HCT116 (cell line): Measurements from ENCODE around the gene BPIFB4. TPM values are rescaled to one million over a fixed set of nuclear protein-coding genes. Genes with fewer than 3 reads are reported as not detected.

Experiments
- ATAC-seq: fragments of 200-7000 bp; cut with Tn5 transposase; 2 replicates; pipeline ENCODE4 v1.9.1; 2020; ENCODE audit warnings: mild to moderate bottlenecking, moderate library complexity
- BruUV-seq: library from RNA; stranded (reverse); fragments of 400-500 nt; replicated peaks from 2 replicates; lab custom pipeline; 2021; lab: Mats Ljungman, UMichigan
- CTCF ChIA-PET: fragments of 300-600 bp; sonication (Branson Sonifier 250); formaldehyde crosslinking; loops from one replicate; lab custom pipeline; 2021; ENCODE audit warnings: antibody characterized with exemption; lab: Charles Lee
- POLR2A ChIA-PET: fragments of 300-600, 350-600 bp; sonication (Branson Sonifier 250); formaldehyde crosslinking; loops from one replicate; lab custom pipeline; 2021; ENCODE audit warnings: antibody characterized with exemption; lab: Charles Lee
- RAD21 ChIA-PET, 2 experiments: fragments of 300-600 bp; sonication (Branson Sonifier 250); formaldehyde crosslinking; loops; one replicate each; lab custom pipeline; 2023; ENCODE audit warnings: low total read pairs in 2 of 2; ENCODE audit not compliant: uncharacterized antibody in 2 of 2, unreplicated experiment in 2 of 2, low non-redundant PET in 1 of 2; lab: Charles Lee
- DNase-seq: peaks from one replicate; pipeline ENCODE4 v3.0.0-alpha.2; 2010; ENCODE audit warnings: low read depth, low spot score
- H2AFZ ChIP-seq: fragments of 200-600 bp; shearing (Covaris generic), sonication (generic); 2 replicates; pipeline ENCODE4 v1.6.1; 2017; ENCODE audit warnings: low read depth, mixed run types, mixed read lengths, antibody characterized with exemption, low read length; ENCODE audit not compliant: poor library complexity, severe bottlenecking
- H3K27ac ChIP-seq: 2 replicates; pipeline ENCODE4 v1.5.1; 2012; ENCODE audit warnings: low read depth, low read length
- H3K27me3 ChIP-seq: fragments of 200-600 bp; sonication (generic); 2 replicates; pipeline ENCODE4 v1.6.1; 2016; ENCODE audit warnings: mixed run types, low read length, mixed read lengths; ENCODE audit not compliant: insufficient read depth
- H3K36me3 ChIP-seq, 2 experiments: fragments of 200-500 bp in 1 of 2; fragments of 200-600 bp in 1 of 2; sonication (Bioruptor generic) in 1 of 2; sonication (generic) in 1 of 2; 2 replicates each; pipeline versions ENCODE4 v1.5.1 to v1.6.1; 2014 to 2016; ENCODE audit warnings: low read length in 2 of 2, inconsistent platforms in 1 of 2, mixed read lengths in 1 of 2, mixed run types in 1 of 2; ENCODE audit not compliant: insufficient read depth in 2 of 2, control insufficient read depth in 1 of 2
- H3K4me1 ChIP-seq, 2 experiments: fragments of 200-600 bp in 1 of 2; sonication (generic) in 1 of 2; 2 replicates each; pipeline versions ENCODE4 v1.5.1 to v1.6.1; 2012 to 2017; ENCODE audit warnings: low read length in 2 of 2, inconsistent platforms in 1 of 2, mild to moderate bottlenecking in 1 of 2, mixed read lengths in 1 of 2, mixed run types in 1 of 2, moderate library complexity in 1 of 2; ENCODE audit not compliant: insufficient read depth in 2 of 2, control insufficient read depth in 1 of 2
- H3K4me2 ChIP-seq: fragments of 200-600 bp; sonication (generic); 2 replicates; pipeline ENCODE4 v1.6.1; 2017; ENCODE audit warnings: mixed run types, low read length, mixed read lengths
- H3K4me3 ChIP-seq, 2 experiments: fragments of 200-600 bp in 1 of 2; sonication (generic) in 1 of 2; replicated peaks in 1 of 2; 2 replicates each; pipeline ENCODE4 v1.5.1; 2011 to 2016; ENCODE audit warnings: low read length in 2 of 2, control low read depth in 1 of 2, low read depth in 1 of 2, mild to moderate bottlenecking in 1 of 2, mixed read lengths in 1 of 2, mixed run types in 1 of 2
- H3K79me2 ChIP-seq: fragments of 200-600 bp; sonication (generic); 2 replicates; pipeline ENCODE4 v1.6.1; 2017; ENCODE audit warnings: mild to moderate bottlenecking, mixed run types, low read length, moderate library complexity, mixed read lengths; ENCODE audit not compliant: insufficient read depth
- H3K9ac ChIP-seq: fragments of 200-600 bp; sonication (generic); 2 replicates; pipeline ENCODE4 v1.6.1; 2016; ENCODE audit warnings: low read length, mixed read lengths
- H3K9me2 ChIP-seq: fragments of 200-600 bp; sonication (generic), shearing (Covaris generic); 2 replicates; pipeline ENCODE4 v1.6.1; 2017; ENCODE audit warnings: mixed run types, mild to moderate bottlenecking, moderate library complexity; ENCODE audit not compliant: insufficient read depth
- H3K9me3 ChIP-seq, 2 experiments: fragments of 200-500 bp in 1 of 2; fragments of 200-600 bp in 1 of 2; sonication (Bioruptor generic) in 1 of 2; sonication (generic) in 1 of 2; 2 replicates each; pipeline ENCODE4 v1.6.1; 2014 to 2017; ENCODE audit warnings: low read length in 2 of 2, mixed read lengths in 2 of 2, inconsistent platforms in 1 of 2, low read depth in 1 of 2, mild to moderate bottlenecking in 1 of 2, mixed run types in 1 of 2, moderate library complexity in 1 of 2; ENCODE audit not compliant: control insufficient read depth in 1 of 2, insufficient read depth in 1 of 2
- H4K20me1 ChIP-seq: fragments of 200-600 bp; sonication (generic), shearing (Covaris generic); 2 replicates; pipeline ENCODE4 v1.6.1; 2017; ENCODE audit warnings: mixed run types, mild to moderate bottlenecking, moderate library complexity; ENCODE audit not compliant: insufficient read depth
- ATF3 ChIP-seq: IDR thresholded peaks from 2 replicates; pipeline ENCODE4 v1.6.1; 2012
- CBX3 ChIP-seq: IDR thresholded peaks from 2 replicates; pipeline ENCODE4 v1.6.1; 2012; ENCODE audit warnings: low read depth
- EGR1 ChIP-seq: IDR thresholded peaks from 2 replicates; pipeline ENCODE4 v1.6.1; 2012; ENCODE audit warnings: low read depth
- ELF1 ChIP-seq: IDR thresholded peaks from 2 replicates; pipeline ENCODE4 v1.6.1; 2012; ENCODE audit warnings: low read depth, borderline replicate concordance
- EZH2 ChIP-seq: fragments of 200-600 bp; sonication (generic); IDR thresholded peaks from 2 replicates; pipeline ENCODE4 v1.6.1; 2017; ENCODE audit warnings: antibody characterized with exemption, mixed run types
- EZH2phosphoT487 ChIP-seq: fragments of 200-600 bp; IDR thresholded peaks from 2 replicates; pipeline ENCODE4 v1.6.1; 2018; ENCODE audit warnings: antibody characterized with exemption, borderline replicate concordance
- FOSL1 ChIP-seq: IDR thresholded peaks from 2 replicates; pipeline ENCODE4 v1.6.1; 2012; ENCODE audit warnings: low read depth
- JUND ChIP-seq: IDR thresholded peaks from 2 replicates; pipeline ENCODE4 v1.6.1; 2012
- POLR2A ChIP-seq: IDR thresholded peaks from 2 replicates; pipeline ENCODE4 v1.7.0; 2011; ENCODE audit warnings: borderline replicate concordance; ENCODE audit not compliant: insufficient read depth, insufficient read length; ENCODE audit errors: extremely low read depth
- POLR2AphosphoS5 ChIP-seq: IDR thresholded peaks from 2 replicates; pipeline ENCODE4 v1.6.1; 2011; ENCODE audit warnings: mild to moderate bottlenecking, low read depth, low read length, moderate library complexity
- RAD21 ChIP-seq: IDR thresholded peaks from 2 replicates; pipeline ENCODE4 v1.6.1; 2012; ENCODE audit warnings: low read depth, mild to moderate bottlenecking
- REST ChIP-seq: IDR thresholded peaks from 2 replicates; pipeline ENCODE4 v1.6.1; 2012; ENCODE audit warnings: low read depth
- SIN3A ChIP-seq: IDR thresholded peaks from 2 replicates; pipeline ENCODE4 v1.6.1; 2012; ENCODE audit warnings: low read depth
- SP1 ChIP-seq: IDR thresholded peaks from 2 replicates; pipeline ENCODE4 v1.6.1; 2012; ENCODE audit warnings: low read depth
- SRF ChIP-seq: IDR thresholded peaks from 2 replicates; pipeline ENCODE4 v1.6.1; 2012; ENCODE audit warnings: low read depth
- TCF7L2 ChIP-seq: IDR thresholded peaks from 2 replicates; pipeline ENCODE4 v1.7.0; 2011; ENCODE audit warnings: borderline replicate concordance, inconsistent platforms; ENCODE audit not compliant: insufficient read depth, insufficient read length; ENCODE audit errors: extremely low read depth
- YY1 ChIP-seq: IDR thresholded peaks from 2 replicates; pipeline ENCODE4 v1.6.1; 2011; ENCODE audit warnings: low read length, low read depth, moderate library complexity, mild to moderate bottlenecking; ENCODE audit not compliant: insufficient replicate concordance; ENCODE audit errors: extremely low read depth
- ZFX ChIP-seq: fragments of 450-650 bp; IDR thresholded peaks from 2 replicates; pipeline ENCODE4 v1.6.1; 2017
- ZNF274 ChIP-seq: fragments of 200-500 bp; sonication (Bioruptor generic); IDR thresholded peaks from 2 replicates; pipeline ENCODE4 v1.6.1; 2014; ENCODE audit warnings: mild to moderate bottlenecking, low read depth, low read length, inconsistent platforms
- intact Hi-C: fragments of 100-400 bp; cut with micrococcal nuclease; formaldehyde crosslinking; loops from 2 replicates; pipeline ENCODE4 v1.10.0; 2022
- total RNA-seq: library from RNA; stranded (reverse); gene quantifications from one replicate; pipeline ENCODE4 v1.2.1, GENCODE V29; 2021; ENCODE audit not compliant: unreplicated experiment
- TF ChIP-seq, protein P1 (sequence below), 3 experiments: fragments of 200-600 bp in 1 of 3; sonication (generic) in 1 of 3; IDR thresholded peaks in 2 of 3; conservative IDR thresholded peaks in 1 of 3; 2 replicates each; pipeline ENCODE4 v1.5.1; 2012 to 2017; ENCODE audit warnings: low read depth in 2 of 3, low read length in 2 of 3, antibody characterized with exemption in 1 of 3, borderline replicate concordance in 1 of 3, control low read depth in 1 of 3, mild to moderate bottlenecking in 1 of 3, mixed read lengths in 1 of 3, mixed run types in 1 of 3, moderate library complexity in 1 of 3; ENCODE audit not compliant: insufficient read depth in 1 of 3

The BPIFB4 gene
- total RNA-seq, 1 experiment from 2014 or later, result not detected

DNA sequence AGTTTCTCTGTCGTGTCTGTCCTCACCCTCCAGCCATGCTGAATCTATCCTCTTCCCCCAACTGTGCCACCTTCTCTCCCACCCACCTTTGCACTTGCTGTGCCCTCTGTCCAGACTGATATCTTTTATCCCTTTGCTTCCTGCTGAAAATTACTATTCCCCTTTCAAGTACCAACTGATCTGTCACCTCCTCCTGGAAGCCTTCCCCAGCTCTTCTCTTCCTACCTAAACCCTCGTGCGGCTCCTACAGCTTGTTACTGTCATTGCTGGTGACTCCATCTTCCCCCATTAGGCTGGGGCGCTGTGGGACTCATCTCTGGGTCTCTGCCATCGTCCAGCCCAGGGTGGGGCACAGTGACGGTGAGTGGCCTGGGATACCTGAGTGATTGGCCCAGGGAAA, 46.9 kb upstream of the BPIFB4 start:
- no peak overlapping the region for H3K9ac ChIP-seq
- no peak for TF ChIP-seq EZH2
- no peak for TF ChIP-seq REST
- no peak for TF ChIP-seq ELF1
- no peak for TF ChIP-seq POLR2A
- TF ChIP-seq SIN3A, result no peak
- no peak for TF ChIP-seq EGR1
- no peak for TF ChIP-seq RAD21
- no peak for TF ChIP-seq ATF3
- no peak for TF ChIP-seq ZFX
- TF ChIP-seq POLR2AphosphoS5, result no peak
- no peak for TF ChIP-seq SRF
- no peak for TF ChIP-seq CBX3
- no peak for TF ChIP-seq JUND
- TF ChIP-seq, protein P1, sequence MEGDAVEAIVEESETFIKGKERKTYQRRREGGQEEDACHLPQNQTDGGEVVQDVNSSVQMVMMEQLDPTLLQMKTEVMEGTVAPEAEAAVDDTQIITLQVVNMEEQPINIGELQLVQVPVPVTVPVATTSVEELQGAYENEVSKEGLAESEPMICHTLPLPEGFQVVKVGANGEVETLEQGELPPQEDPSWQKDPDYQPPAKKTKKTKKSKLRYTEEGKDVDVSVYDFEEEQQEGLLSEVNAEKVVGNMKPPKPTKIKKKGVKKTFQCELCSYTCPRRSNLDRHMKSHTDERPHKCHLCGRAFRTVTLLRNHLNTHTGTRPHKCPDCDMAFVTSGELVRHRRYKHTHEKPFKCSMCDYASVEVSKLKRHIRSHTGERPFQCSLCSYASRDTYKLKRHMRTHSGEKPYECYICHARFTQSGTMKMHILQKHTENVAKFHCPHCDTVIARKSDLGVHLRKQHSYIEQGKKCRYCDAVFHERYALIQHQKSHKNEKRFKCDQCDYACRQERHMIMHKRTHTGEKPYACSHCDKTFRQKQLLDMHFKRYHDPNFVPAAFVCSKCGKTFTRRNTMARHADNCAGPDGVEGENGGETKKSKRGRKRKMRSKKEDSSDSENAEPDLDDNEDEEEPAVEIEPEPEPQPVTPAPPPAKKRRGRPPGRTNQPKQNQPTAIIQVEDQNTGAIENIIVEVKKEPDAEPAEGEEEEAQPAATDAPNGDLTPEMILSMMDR (IDR thresholded peaks at IDR 0.05 in 2 of 3, conservative IDR thresholded peaks at IDR 0.05 in 1 of 3; ENCODE audit: borderline replicate concordance in 1 of 3, insufficient read depth in 1 of 3, low read depth in 2 of 3, low read length in 2 of 3), result no peak
- no peak for TF ChIP-seq FOSL1
- no peak for TF ChIP-seq ZNF274
- TF ChIP-seq YY1, result no peak
- TF ChIP-seq EZH2phosphoT487, result no peak
- no peak for TF ChIP-seq SP1
- no peak for TF ChIP-seq TCF7L2
- TF ChIP-seq, all 23 proteins: peak for 0
- no peaks in the 10 kb centered on the region for H3K9me3 ChIP-seq
- CTCF ChIA-PET, result no interaction called here
- H3K27ac ChIP-seq, result no peak overlapping the region
- POLR2A ChIA-PET, result no interaction called here
- H2AFZ ChIP-seq, result no peak overlapping the region
- no peaks in the 10 kb centered on the region for H3K79me2 ChIP-seq
- intact Hi-C loops, result no loop called here
- H3K27me3 ChIP-seq, result 0 out of 2 replicates have a peak, but pooled peaks cover 20% of the 10 kb centered on the region
- RAD21 ChIA-PET, result no interaction called here
- ATAC-seq (no peak), DNase-seq (no peak)
- no peak overlapping the region for H3K4me2 ChIP-seq
- BruUV-seq, result no TSS peak
- H3K9me2 ChIP-seq, result no peaks in the 10 kb centered on the region
- H3K4me1 ChIP-seq, result no peaks in the 10 kb centered on the region
- no peaks in the 10 kb centered on the region for H4K20me1 ChIP-seq
- no peaks in the 10 kb centered on the region for H3K36me3 ChIP-seq
- no peak overlapping the region for H3K4me3 ChIP-seq
